ENCODE results near the gene ARHGAP8.

ARHGAP8 gene

GRCh38 chr22:44819966-44820631, 67.7 kb downstream of the ARHGAP8 start:
- ChIA-PET POLR2A (ENCODE audit: low non-redundant PET) (no interaction called here), CTCF (interaction anchor here (0.6 to 1.1 kb wide), 5 partner anchors 30 to 969 kb away, joined by 3 read pairs; no protein-coding TSS in a partner anchor)
- H3K27ac ChIP-seq, result no peak overlapping the region
- DNase-seq (ENCODE audit: low spot score), result no peak
- TF ChIP-seq CTCF (conservative IDR thresholded peaks at IDR 0.05; ENCODE audit: low read depth), result no peak

- H3K27ac ChIP-seq, result no peak overlapping the region
- no peak for TF ChIP-seq CTCF (conservative IDR thresholded peaks at IDR 0.05; ENCODE audit: low read depth)
- no peak for DNase-seq (ENCODE audit: low spot score)
- CTCF ChIA-PET, result interaction anchor here (0.6 kb wide), 2 partner anchors 109 to 131 kb away, joined by 3 to 5 read pairs; no protein-coding TSS in a partner anchor
- POLR2A ChIA-PET (ENCODE audit: low non-redundant PET), result no interaction called here
Observed at GRCh38 chr22:44821741-44822475, 69.5 kb downstream of the ARHGAP8 start.

DNA sequence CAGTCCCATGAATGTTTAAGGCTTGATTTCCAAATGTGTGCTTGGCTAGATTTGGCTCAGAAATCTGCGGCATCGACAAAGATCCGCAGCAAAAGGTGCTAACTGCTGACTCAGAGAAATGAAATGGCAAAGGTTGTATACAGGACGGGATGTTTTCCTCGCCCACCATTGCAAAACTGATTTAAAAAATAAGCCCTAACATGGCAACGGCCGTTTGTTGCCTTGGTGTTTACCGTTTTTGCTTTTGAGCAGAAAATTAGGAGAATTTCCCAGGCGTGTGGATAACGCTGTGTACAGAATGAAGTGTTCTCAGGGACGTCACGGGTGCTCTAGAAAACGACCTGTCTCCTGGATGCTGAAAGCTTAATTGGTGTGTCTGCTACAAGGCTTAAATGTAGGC, 70.2 kb downstream of the ARHGAP8 start:
- no peak overlapping the region for H3K27ac ChIP-seq
- no peak for DNase-seq (ENCODE audit: low spot score)
- no peak for TF ChIP-seq CTCF (conservative IDR thresholded peaks at IDR 0.05; ENCODE audit: low read depth)
- ChIA-PET CTCF (interaction anchor here (0.6 kb wide), 2 partner anchors 108 to 130 kb away, joined by 3 to 5 read pairs; no protein-coding TSS in a partner anchor), POLR2A (ENCODE audit: low non-redundant PET) (no interaction called here)

DNA sequence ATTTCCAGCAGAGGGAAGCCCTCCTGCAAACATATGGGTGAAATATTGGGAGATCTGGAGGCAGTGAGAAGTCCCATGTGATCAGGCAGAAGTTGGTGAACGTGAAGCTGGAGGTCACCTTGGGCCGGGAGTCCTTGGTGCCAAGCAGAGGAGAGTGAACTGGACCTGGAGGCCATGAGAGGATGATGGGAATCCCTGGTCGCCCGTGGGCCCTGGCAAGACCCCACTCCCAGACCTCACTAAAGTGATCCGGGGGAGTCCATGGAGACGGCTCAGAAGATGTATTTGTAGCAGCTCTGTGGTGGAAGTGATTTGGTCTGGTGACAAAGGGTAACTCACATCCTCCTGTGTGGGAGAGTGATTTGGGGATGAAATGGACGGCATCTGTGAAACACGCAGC, 71.0 kb downstream of the ARHGAP8 start:
- no peak for DNase-seq (ENCODE audit: low spot score)
- ChIA-PET POLR2A (ENCODE audit: low non-redundant PET) (no interaction called here), CTCF (interaction anchor here (0.7 kb wide), 1 partner anchor 95 kb away, joined by 4 read pairs; no protein-coding TSS in a partner anchor)
- no peak overlapping the region for H3K27ac ChIP-seq
- TF ChIP-seq CTCF (conservative IDR thresholded peaks at IDR 0.05; ENCODE audit: low read depth), result no peak

DNA sequence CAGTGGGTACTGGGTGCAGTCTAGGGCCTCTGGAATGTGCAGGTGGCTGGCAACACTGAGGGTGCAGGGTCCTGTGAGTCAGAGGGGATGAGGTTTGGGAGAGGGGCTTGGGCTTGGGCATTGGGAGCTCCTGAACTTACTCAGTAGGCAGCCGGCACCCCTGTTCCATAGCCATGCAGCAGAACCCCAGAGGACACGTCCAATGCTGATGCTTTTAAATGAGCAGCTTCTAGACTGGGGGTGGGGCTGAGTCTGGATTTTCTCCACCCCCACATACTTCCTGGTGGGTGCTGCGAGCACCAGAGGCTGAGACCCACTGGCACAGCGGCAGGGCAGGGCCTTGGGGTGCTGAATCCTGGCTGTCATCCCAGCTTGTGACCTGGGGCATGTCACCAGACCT, 71.4 kb downstream of the ARHGAP8 start:
- H3K27ac ChIP-seq, result no peak overlapping the region
- ChIA-PET CTCF (interaction anchor here (0.7 kb wide), 1 partner anchor 94 kb away, joined by 4 read pairs; no protein-coding TSS in a partner anchor), POLR2A (ENCODE audit: low non-redundant PET) (no interaction called here)
- no peak for DNase-seq (ENCODE audit: low spot score)
- TF ChIP-seq CTCF (conservative IDR thresholded peaks at IDR 0.05; ENCODE audit: low read depth), result no peak

DNA sequence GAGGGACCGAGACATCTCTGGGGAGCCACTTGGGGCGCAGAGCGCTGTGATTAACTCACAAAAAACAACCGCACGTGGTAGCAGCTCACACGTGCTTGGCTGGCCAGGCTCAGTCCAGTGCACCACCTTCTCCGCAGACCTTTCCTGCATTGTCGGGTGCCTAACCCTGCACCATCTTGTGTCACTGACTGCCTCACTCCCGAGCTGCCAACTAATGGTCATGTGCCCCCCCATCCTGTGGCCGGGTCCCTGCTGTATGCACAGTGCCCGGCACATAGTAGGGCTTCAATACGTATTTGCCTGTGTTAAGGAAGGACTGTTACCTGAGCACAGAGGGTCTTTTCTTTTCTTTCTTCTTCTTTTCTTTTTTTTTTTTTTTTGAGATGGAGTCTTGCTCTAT, 71.9 kb downstream of the ARHGAP8 start:
- no peak for TF ChIP-seq CTCF (conservative IDR thresholded peaks at IDR 0.05; ENCODE audit: low read depth)
- no peak overlapping the region for H3K27ac ChIP-seq
- ChIA-PET CTCF (no interaction called here), POLR2A (ENCODE audit: low non-redundant PET) (no interaction called here)
- DNase-seq (ENCODE audit: low spot score), result no peak
